Lung (tissue), 12 donors: ENCODE data around the gene CDK2. TPM values are rescaled to one million over a fixed set of nuclear protein-coding genes. Genes with fewer than 3 reads are reported as not detected.

Experiments
- ATAC-seq: fragments of 200-7000 bp; cut with Tn5 transposase; one replicate; pipeline ENCODE4 v1.9.1; 2020; ENCODE audit warnings: moderate number of reproducible peaks; ENCODE audit not compliant: insufficient read depth, low FRiP score
- DNase-seq, 3 donors: peaks; one replicate each; pipeline ENCODE4 v3.0.0-alpha.2; 2013 to 2017
- H3K27ac ChIP-seq, 2 donors: one replicate each; pipeline ENCODE4 v1.5.1; 2013; ENCODE audit warnings: mild to moderate bottlenecking in 2 of 2, moderate library complexity in 2 of 2, control low read depth in 1 of 2, inconsistent platforms in 1 of 2, low read depth in 1 of 2, low read length in 1 of 2
- H3K27me3 ChIP-seq, 3 donors: one replicate each; pipeline ENCODE4 v1.5.1; 2013; ENCODE audit warnings: low read length in 2 of 3; ENCODE audit not compliant: control insufficient read depth in 3 of 3, insufficient read depth in 3 of 3
- H3K36me3 ChIP-seq, 4 donors: one replicate each; pipeline ENCODE4 v1.5.1; 2013; ENCODE audit warnings: low read length in 4 of 4, mild to moderate bottlenecking in 1 of 4, moderate library complexity in 1 of 4; ENCODE audit not compliant: control insufficient read depth in 4 of 4, insufficient read depth in 4 of 4
- H3K4me1 ChIP-seq, 5 donors: one replicate each; pipeline ENCODE4 v1.5.1; 2013; ENCODE audit warnings: low read length in 5 of 5, mild to moderate bottlenecking in 2 of 5, moderate library complexity in 1 of 5; ENCODE audit not compliant: control insufficient read depth in 5 of 5, insufficient read depth in 5 of 5
- H3K4me3 ChIP-seq: one replicate; pipeline ENCODE4 v1.5.1; 2013; ENCODE audit warnings: mild to moderate bottlenecking, control low read depth, moderate library complexity
- H3K9ac ChIP-seq, 2 donors: one replicate each; pipeline ENCODE4 v1.5.1; 2013; ENCODE audit warnings: low read length in 2 of 2, control low read depth in 1 of 2; ENCODE audit not compliant: insufficient read depth in 1 of 2
- H3K9me3 ChIP-seq, 4 donors: one replicate each; pipeline ENCODE4 v1.5.1; 2013; ENCODE audit warnings: low read length in 3 of 4, mild to moderate bottlenecking in 1 of 4, moderate library complexity in 1 of 4; ENCODE audit not compliant: control insufficient read depth in 4 of 4, insufficient read depth in 3 of 4
- WGBS, 2 donors: extraction: QIAGEN DNeasy Blood & Tissue Kit; methylation state at CpG; one replicate each; pipeline ENCODE4 v1.1.7; 2013; 5-methylcytosine and 5-hydroxymethylcytosine counted together
- polyA plus RNA-seq, 2 donors: library from polyadenylated mRNA; stranded (reverse); fragments of 200-250 nt; gene quantifications; one replicate each; pipeline ENCODE4 v1.2.1, GENCODE V29; 2013
- total RNA-seq, 2 donors: library from RNA; depleted of rRNA in 1 of 2; stranded (reverse); fragments of >200 nt in 1 of 2; gene quantifications; one replicate each; pipeline ENCODE4 v1.2.1, GENCODE V29; 2014 to 2021
- TF ChIP-seq, protein P1 (sequence below): IDR thresholded peaks from 2 replicates; pipeline ENCODE4 v1.5.1; 2012; ENCODE audit warnings: mild to moderate bottlenecking; ENCODE audit errors: control extremely low read depth, extremely low read depth
- donor health status: control.
- donor health status: control.
- donor health status: Bipolar disorder and iron deficiency.
- donor health status: healthy.
- donor health status: DM: yes; HTN: yes; CAD: no.

CDK2 gene
- total and polyA plus RNA-seq, 4 donors: 13.0 to 28.0 (median 26.5) TPM

DNA sequence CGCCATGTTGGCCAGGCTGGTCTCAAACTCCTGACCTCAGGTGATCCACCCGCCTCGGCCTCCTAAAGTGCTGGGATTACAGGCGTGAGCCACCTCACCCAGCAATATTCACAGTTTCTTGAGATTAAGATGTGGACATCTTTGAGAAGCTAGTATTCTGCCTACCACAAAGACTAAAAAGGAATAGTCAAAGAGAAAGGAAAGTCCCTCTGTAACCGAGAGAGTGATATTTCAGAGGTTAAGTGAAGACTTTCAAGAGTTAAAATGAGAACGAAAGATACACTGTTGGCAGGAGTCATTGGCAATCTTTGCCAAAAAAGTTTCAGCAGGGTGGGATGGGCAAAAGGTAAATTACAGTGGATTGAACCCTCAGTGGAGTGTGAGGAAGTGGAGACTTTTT is 20.1 kb upstream of the CDK2 start:
- H3K36me3 ChIP-seq: peaks cover 0 to 9% (median 2%) of the 10 kb centered on the region in 4 donors
- no peak overlapping the region for H3K9ac ChIP-seq
- H3K27ac ChIP-seq: no peak overlapping the region
- no peak for ATAC-seq
- no peak for DNase-seq
- no peaks in the 10 kb centered on the region for H3K9me3 ChIP-seq
- no peaks in the 10 kb centered on the region for H3K4me1 ChIP-seq
- H3K27me3 ChIP-seq: no peaks in the 10 kb centered on the region
- no peak overlapping the region for H3K4me3 ChIP-seq
- WGBS, 2 donors: 84 to 94% methylated on average over 6 of the region's 6 CpGs
- TF ChIP-seq, protein P1, sequence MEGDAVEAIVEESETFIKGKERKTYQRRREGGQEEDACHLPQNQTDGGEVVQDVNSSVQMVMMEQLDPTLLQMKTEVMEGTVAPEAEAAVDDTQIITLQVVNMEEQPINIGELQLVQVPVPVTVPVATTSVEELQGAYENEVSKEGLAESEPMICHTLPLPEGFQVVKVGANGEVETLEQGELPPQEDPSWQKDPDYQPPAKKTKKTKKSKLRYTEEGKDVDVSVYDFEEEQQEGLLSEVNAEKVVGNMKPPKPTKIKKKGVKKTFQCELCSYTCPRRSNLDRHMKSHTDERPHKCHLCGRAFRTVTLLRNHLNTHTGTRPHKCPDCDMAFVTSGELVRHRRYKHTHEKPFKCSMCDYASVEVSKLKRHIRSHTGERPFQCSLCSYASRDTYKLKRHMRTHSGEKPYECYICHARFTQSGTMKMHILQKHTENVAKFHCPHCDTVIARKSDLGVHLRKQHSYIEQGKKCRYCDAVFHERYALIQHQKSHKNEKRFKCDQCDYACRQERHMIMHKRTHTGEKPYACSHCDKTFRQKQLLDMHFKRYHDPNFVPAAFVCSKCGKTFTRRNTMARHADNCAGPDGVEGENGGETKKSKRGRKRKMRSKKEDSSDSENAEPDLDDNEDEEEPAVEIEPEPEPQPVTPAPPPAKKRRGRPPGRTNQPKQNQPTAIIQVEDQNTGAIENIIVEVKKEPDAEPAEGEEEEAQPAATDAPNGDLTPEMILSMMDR: no peak

DNA sequence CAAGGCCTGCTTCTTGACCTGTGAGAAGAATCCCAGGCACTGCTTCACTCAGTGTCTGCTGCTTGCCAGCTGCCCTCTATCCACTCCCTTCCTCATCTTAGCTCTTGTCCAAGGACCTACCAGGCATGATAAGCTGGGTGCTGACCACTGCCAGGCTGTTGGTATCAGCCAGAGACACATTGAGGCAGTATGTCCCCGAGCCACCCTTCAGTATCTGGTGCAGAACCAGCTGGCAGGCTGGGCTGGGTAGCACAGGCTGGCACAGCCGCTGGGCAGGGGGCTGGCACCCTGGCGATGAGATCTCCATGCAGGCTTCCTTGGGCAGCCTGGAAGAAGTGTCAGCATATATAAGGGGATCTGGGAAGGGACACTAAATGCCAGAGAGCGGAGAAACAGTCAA is 11.3 kb upstream of the CDK2 start:
- peaks cover 0 to 3% (median 0%) of the 10 kb centered on the region in 5 donors for H3K4me1 ChIP-seq
- H3K36me3 ChIP-seq: peaks cover 0 to 18% (median 7%) of the 10 kb centered on the region in 4 donors
- DNase-seq (no peak), ATAC-seq (no peak)
- no peak overlapping the region for H3K9ac ChIP-seq
- no peak overlapping the region for H3K27ac ChIP-seq
- TF ChIP-seq, protein P1: no peak
- peaks cover 0 to 2% (median 0%) of the 10 kb centered on the region in 4 donors for H3K9me3 ChIP-seq
- H3K4me3 ChIP-seq: no peak overlapping the region
- 88 to 92% methylated on average over 4 of the region's 4 CpGs for WGBS, 2 donors
- no peaks in the 10 kb centered on the region for H3K27me3 ChIP-seq

DNA sequence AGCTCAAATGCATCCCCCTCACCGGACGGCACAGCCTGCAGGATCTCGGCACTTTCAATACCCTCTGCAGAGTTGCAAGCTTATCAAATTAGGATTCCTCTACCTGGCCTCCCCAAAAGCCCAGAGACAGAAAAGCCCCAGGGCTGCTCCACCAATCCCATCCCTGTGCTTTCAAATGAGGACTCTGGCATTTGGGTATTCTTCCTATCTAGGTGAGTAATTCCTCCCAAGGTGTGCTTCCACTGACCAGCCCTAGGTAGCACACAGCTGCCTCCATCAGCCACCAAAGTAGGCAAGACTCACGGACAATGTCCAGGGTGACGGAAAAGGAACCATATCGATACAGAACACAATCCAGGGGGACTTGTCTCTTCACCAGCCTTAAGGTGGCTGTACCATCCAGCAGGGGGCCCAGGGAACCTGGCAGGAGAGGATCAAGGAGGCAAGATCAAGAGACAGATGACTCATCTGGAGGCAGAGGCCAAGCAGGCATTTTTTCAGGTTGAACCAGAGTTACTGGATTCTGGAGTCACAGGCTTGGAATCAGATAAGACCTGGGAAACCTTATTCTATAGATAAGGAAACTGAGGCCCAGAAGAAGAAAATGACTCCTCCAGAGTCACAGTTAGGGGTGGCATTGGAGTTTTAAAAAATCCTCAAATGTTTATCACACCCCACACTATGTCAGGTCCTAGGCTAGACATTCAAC is 10.7 kb upstream of the CDK2 start:
- H3K27ac ChIP-seq: no peak overlapping the region
- H3K4me3 ChIP-seq: no peak overlapping the region
- H3K9me3 ChIP-seq: peaks cover 0 to 2% (median 0%) of the 10 kb centered on the region in 4 donors
- ATAC-seq (peak; percentile 34), DNase-seq (no peak)
- no peaks in the 10 kb centered on the region for H3K27me3 ChIP-seq
- TF ChIP-seq, protein P1: no peak
- WGBS, 2 donors: 89 to 96% methylated on average over 6 of the region's 6 CpGs
- peaks cover 0 to 18% (median 7%) of the 10 kb centered on the region in 4 donors for H3K36me3 ChIP-seq
- H3K9ac ChIP-seq: no peak overlapping the region
- peaks cover 0 to 3% (median 0%) of the 10 kb centered on the region in 5 donors for H3K4me1 ChIP-seq
